ENCODE measurements around the gene ADGRF4.

The ADGRF4 gene

DNA sequence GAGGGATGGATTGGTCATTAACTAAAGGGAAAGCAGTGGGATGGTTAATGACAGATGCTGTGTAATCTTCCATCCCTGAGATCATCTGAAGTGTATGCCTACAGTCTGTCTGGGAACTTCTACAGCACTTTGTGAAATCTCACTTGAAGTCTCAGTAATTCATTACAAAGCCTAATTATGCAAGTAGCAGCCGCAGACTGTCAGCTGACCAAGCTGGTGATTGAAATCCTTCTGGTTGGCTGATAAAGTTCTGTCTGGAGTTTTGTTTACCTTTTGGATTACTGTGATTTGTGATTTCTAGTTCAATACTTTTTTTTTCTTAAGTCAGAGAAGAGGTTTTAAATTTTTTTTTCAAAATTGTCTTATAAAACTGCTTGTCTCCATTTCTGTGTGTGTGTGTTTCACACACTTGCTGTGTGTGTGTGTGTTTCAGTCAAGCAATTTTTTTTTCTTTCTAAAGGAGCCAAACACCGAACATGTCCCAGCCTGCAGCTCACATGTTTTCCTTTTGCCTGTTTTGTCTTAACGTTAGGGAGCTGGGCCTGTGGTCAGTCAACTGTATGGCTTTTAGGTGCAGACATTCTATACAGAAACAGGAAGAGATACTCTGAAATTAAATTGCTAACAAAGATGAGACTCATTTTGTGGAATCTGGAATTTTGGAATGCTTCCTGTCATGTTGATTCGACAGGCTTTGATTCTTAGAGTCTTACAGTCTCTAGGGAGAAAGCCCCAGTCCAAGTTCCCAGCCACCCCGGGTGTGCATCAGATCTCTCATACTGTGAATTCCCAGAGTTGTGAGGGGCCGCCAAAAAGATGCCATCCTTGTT, 28.5 kb upstream of the ADGRF4 start:
- Histone ChIP-seq H3K9ac (ENCODE audit: low read depth in 1 of 2, low read length in 2 of 2) (no peak overlapping the region), H3K27ac (ENCODE audit: low read depth in 2 of 2, low read length in 2 of 2) (no peak overlapping the region), H3K27me3 (ENCODE audit: control insufficient read depth in 2 of 2, insufficient read depth in 2 of 2, low read length in 2 of 2) (no peaks in the 10 kb centered on the region), H3K9me3 (ENCODE audit: control insufficient read depth in 2 of 2, low read length in 2 of 2) (no peaks in the 10 kb centered on the region), H3K4me3 (ENCODE audit: low read length in 2 of 2) (no peak overlapping the region), H3K4me1 (ENCODE audit: control insufficient read depth in 2 of 2, insufficient read depth in 2 of 2, low read length in 2 of 2) (no peaks in the 10 kb centered on the region), H3K36me3 (ENCODE audit: control insufficient read depth in 2 of 2, insufficient read depth in 2 of 2, low read length in 2 of 2) (no peaks in the 10 kb centered on the region)

DNA sequence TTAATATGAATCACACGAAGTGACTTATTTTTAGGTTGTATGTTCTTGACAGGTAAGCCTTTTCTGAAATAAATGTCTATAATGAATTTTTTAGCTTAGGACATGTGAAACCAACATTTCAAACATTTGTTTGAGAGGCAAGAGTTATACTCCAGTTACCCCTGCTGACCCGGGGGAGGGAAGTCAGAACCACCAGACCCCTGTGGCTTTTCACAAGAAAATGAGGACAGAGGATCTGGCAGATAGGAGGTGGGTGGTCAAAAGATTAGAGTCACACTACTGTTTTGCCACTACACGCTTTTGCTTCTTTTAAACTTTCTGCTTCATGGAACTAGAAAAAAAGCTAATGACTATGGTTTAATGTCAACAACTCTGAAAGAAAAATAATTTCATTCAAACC, 27.5 kb upstream of the ADGRF4 start:
- Histone ChIP-seq H3K4me1 (ENCODE audit: control insufficient read depth in 2 of 2, insufficient read depth in 2 of 2, low read length in 2 of 2) (no peaks in the 10 kb centered on the region), H3K36me3 (ENCODE audit: control insufficient read depth in 2 of 2, insufficient read depth in 2 of 2, low read length in 2 of 2) (no peaks in the 10 kb centered on the region), H3K27me3 (ENCODE audit: control insufficient read depth in 2 of 2, insufficient read depth in 2 of 2, low read length in 2 of 2) (no peaks in the 10 kb centered on the region), H3K27ac (ENCODE audit: low read depth in 2 of 2, low read length in 2 of 2) (no peak overlapping the region), H3K9ac (ENCODE audit: low read depth in 1 of 2, low read length in 2 of 2) (no peak overlapping the region), H3K9me3 (ENCODE audit: control insufficient read depth in 2 of 2, low read length in 2 of 2) (no peaks in the 10 kb centered on the region), H3K4me3 (ENCODE audit: low read length in 2 of 2) (no peak overlapping the region)

DNA sequence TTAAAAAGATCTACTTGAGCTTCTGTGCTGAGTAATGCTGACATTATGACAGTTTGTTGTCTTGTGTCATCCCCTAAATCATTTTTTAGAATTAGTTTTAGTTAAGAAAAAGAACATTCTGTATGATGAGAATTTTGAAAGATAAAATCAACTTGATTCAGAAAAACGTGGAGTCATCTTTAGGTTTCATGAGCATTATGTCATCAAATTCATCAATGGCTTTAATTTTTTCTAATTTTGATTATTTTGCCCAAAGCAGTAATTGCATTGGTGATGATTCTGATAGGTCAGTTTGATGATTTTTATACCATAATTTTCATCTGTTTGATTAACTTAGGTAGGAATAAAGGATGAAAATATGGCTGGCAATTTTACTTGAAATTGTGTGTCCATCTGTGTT, 26.6 kb upstream of the ADGRF4 start:
- H3K4me1 ChIP-seq (ENCODE audit: control insufficient read depth in 2 of 2, insufficient read depth in 2 of 2, low read length in 2 of 2) = no peaks in the 10 kb centered on the region
- no peak overlapping the region for H3K4me3 ChIP-seq (ENCODE audit: low read length in 2 of 2)
- no peak overlapping the region for H3K27ac ChIP-seq (ENCODE audit: low read depth in 2 of 2, low read length in 2 of 2)
- H3K9me3 ChIP-seq (ENCODE audit: control insufficient read depth in 2 of 2, low read length in 2 of 2) = no peaks in the 10 kb centered on the region
- no peak overlapping the region for H3K9ac ChIP-seq (ENCODE audit: low read depth in 1 of 2, low read length in 2 of 2)
- H3K36me3 ChIP-seq (ENCODE audit: control insufficient read depth in 2 of 2, insufficient read depth in 2 of 2, low read length in 2 of 2) = no peaks in the 10 kb centered on the region
- H3K27me3 ChIP-seq (ENCODE audit: control insufficient read depth in 2 of 2, insufficient read depth in 2 of 2, low read length in 2 of 2) = no peaks in the 10 kb centered on the region

DNA sequence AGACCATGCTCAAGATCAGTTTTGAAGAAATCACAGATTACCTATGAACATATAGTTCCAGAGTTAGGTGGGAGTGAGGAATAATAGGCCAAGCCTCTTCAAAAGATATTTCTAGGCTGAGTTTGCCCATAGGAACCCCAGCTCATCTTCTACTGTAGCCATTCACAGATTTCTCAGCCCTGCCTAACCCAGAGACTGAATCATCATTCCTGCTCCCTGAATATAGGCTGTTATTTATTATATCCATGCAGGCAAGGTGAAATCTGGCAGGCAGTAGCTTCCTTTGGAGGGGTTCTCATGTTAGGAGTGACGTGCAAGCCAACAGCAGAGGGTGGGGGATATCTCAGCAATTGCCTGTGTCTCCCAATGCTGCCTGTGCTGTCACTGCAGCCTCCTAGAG, 25.6 kb upstream of the ADGRF4 start:
- H3K9me3 ChIP-seq (ENCODE audit: control insufficient read depth in 2 of 2, low read length in 2 of 2) = no peaks in the 10 kb centered on the region
- no peaks in the 10 kb centered on the region for H3K36me3 ChIP-seq (ENCODE audit: control insufficient read depth in 2 of 2, insufficient read depth in 2 of 2, low read length in 2 of 2)
- no peak overlapping the region for H3K9ac ChIP-seq (ENCODE audit: low read depth in 1 of 2, low read length in 2 of 2)
- H3K27ac ChIP-seq (ENCODE audit: low read depth in 2 of 2, low read length in 2 of 2) = no peak overlapping the region
- no peaks in the 10 kb centered on the region for H3K4me1 ChIP-seq (ENCODE audit: control insufficient read depth in 2 of 2, insufficient read depth in 2 of 2, low read length in 2 of 2)
- H3K27me3 ChIP-seq (ENCODE audit: control insufficient read depth in 2 of 2, insufficient read depth in 2 of 2, low read length in 2 of 2) = no peaks in the 10 kb centered on the region
- no peak overlapping the region for H3K4me3 ChIP-seq (ENCODE audit: low read length in 2 of 2)

DNA sequence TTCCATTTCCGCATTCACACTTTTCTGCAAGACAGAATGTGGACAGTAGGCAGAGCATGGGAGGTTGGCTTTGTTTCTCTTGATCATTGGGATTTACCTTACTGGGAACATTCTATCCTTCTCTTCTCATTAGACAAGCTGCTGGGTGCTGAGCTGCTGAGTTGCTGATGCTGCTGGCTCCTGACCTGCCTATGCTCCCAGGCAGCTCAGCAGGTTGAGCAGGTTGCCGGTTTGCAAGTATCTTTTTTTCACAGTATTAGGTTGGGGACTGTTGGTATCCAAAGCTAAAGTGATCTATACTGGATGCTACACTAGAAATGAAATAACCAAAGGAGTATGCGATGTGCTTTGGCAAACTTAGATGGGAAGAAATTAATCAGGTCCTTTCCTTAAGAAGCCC, 23.7 kb upstream of the ADGRF4 start:
- Histone ChIP-seq H3K36me3 (ENCODE audit: control insufficient read depth in 2 of 2, insufficient read depth in 2 of 2, low read length in 2 of 2) (no peaks in the 10 kb centered on the region), H3K4me3 (ENCODE audit: low read length in 2 of 2) (no peak overlapping the region), H3K9me3 (ENCODE audit: control insufficient read depth in 2 of 2, low read length in 2 of 2) (no peaks in the 10 kb centered on the region), H3K27ac (ENCODE audit: low read depth in 2 of 2, low read length in 2 of 2) (no peak overlapping the region), H3K27me3 (ENCODE audit: control insufficient read depth in 2 of 2, insufficient read depth in 2 of 2, low read length in 2 of 2) (no peaks in the 10 kb centered on the region), H3K9ac (ENCODE audit: low read depth in 1 of 2, low read length in 2 of 2) (no peak overlapping the region), H3K4me1 (ENCODE audit: control insufficient read depth in 2 of 2, insufficient read depth in 2 of 2, low read length in 2 of 2) (no peaks in the 10 kb centered on the region)

DNA sequence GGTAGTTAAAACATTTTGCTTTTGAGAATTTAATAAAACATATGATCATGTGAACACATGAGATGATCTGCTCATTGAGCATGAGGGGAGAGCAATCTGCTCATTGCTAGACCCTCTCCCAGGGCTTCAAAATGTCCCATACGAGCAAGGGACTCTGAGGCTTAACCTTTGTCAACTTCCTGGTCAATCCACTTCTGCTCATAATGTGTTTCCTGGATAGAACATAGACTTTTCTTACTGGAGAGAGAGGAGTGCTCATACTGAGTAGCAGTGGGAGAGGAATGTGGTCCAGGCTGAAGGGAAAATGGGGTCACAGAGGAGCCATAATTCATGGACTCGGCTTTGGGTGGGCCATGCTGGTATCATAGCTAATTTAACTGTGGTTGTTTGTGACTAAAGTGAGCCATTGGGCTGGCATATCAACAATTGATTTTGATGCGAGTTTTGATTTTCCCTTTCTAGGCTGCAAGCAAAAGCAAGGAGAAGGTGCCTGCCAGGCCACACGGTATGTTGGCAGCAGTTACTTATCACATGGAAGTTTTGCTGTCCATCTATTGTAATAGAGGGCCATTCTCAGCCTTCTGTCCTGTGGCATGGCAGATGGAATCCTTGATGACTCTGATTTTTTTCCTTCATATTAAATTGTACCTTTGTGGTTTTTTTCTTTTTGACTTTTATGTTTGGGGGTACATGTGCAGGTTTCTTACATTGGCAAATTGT, 20.8 kb upstream of the ADGRF4 start:
- no peaks in the 10 kb centered on the region for H3K27me3 ChIP-seq (ENCODE audit: control insufficient read depth in 2 of 2, insufficient read depth in 2 of 2, low read length in 2 of 2)
- H3K4me3 ChIP-seq (ENCODE audit: low read length in 2 of 2) = no peak overlapping the region
- no peaks in the 10 kb centered on the region for H3K36me3 ChIP-seq (ENCODE audit: control insufficient read depth in 2 of 2, insufficient read depth in 2 of 2, low read length in 2 of 2)
- H3K27ac ChIP-seq (ENCODE audit: low read depth in 2 of 2, low read length in 2 of 2) = no peak overlapping the region
- H3K9me3 ChIP-seq (ENCODE audit: control insufficient read depth in 2 of 2, low read length in 2 of 2) = no peaks in the 10 kb centered on the region
- no peaks in the 10 kb centered on the region for H3K4me1 ChIP-seq (ENCODE audit: control insufficient read depth in 2 of 2, insufficient read depth in 2 of 2, low read length in 2 of 2)
- no peak overlapping the region for H3K9ac ChIP-seq (ENCODE audit: low read depth in 1 of 2, low read length in 2 of 2)

DNA sequence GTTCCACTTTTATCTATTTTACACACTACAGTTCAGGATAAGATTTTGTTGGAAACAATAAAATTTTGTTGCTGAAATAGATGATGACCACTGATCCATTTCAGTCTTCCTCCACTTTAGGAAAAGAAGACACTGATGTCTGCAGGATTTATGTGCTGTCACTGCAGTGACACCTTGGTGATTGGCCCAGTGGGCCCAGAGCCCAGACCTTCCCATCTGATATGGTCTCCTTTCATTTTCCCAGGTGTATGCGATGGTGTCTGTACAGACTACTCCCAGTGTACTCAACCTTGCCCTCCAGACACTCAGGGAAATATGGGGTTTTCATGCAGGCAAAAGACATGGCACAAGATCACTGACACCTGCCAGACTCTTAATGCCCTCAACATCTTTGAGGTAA, 19.6 kb upstream of the ADGRF4 start:
- Histone ChIP-seq H3K4me1 (ENCODE audit: control insufficient read depth in 2 of 2, insufficient read depth in 2 of 2, low read length in 2 of 2) (no peaks in the 10 kb centered on the region), H3K9me3 (ENCODE audit: control insufficient read depth in 2 of 2, low read length in 2 of 2) (no peaks in the 10 kb centered on the region), H3K9ac (ENCODE audit: low read depth in 1 of 2, low read length in 2 of 2) (no peak overlapping the region), H3K4me3 (ENCODE audit: low read length in 2 of 2) (no peak overlapping the region), H3K36me3 (ENCODE audit: control insufficient read depth in 2 of 2, insufficient read depth in 2 of 2, low read length in 2 of 2) (no peaks in the 10 kb centered on the region), H3K27me3 (ENCODE audit: control insufficient read depth in 2 of 2, insufficient read depth in 2 of 2, low read length in 2 of 2) (no peaks in the 10 kb centered on the region), H3K27ac (ENCODE audit: low read depth in 2 of 2, low read length in 2 of 2) (no peak overlapping the region)

DNA sequence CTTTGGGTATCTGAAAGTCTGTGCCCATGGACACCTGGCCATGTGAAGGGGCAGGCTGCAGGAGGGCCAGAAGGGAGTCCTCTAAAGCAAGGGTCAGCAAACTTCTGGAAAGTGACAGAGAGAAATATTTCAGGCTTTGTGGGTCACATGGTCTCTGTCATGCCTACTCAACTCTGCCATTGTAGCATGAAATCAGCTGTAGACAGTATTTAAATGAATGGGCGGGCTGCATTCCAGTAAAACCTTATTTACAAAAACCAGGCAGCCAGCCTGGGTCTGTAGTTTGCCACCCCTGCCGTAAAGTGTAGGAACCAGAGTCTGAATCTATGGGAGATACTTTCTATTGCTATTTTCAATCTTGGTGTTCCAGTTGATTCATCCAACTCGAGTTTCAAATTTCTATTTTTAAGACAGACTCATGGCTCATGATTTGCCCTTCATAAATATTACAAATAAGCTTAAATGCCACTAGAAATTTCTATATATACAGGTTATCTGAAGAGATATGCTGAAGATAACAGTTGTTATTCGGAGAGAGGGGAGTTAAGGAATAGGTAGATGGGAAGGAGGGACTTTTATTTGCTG, 19.0 kb upstream of the ADGRF4 start:
- H3K4me3 ChIP-seq (ENCODE audit: low read length in 2 of 2) = no peak overlapping the region

DNA sequence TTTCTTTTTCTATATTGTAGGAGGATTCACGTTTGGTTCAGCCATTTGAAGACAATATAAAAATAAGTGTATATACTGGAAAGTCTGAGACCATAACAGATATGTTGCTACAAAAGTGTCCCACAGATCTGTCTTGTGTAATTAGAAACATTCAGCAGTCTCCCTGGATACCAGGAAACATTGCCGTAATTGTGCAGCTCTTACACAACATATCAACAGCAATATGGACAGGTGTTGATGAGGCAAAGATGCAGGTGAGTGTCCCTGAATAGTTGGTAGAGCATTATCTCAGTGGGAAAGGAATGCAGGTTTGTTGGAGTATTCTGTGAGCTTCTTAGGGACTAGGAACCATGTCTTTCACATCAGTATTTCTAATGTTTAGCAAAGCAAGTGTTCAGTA, 18.3 kb upstream of the ADGRF4 start:
- Histone ChIP-seq H3K4me3 (ENCODE audit: low read length in 2 of 2) (no peak overlapping the region), H3K9me3 (ENCODE audit: control insufficient read depth in 2 of 2, low read length in 2 of 2) (no peaks in the 10 kb centered on the region), H3K9ac (ENCODE audit: low read depth in 1 of 2, low read length in 2 of 2) (no peak overlapping the region), H3K27me3 (ENCODE audit: control insufficient read depth in 2 of 2, insufficient read depth in 2 of 2, low read length in 2 of 2) (no peaks in the 10 kb centered on the region), H3K4me1 (ENCODE audit: control insufficient read depth in 2 of 2, insufficient read depth in 2 of 2, low read length in 2 of 2) (no peaks in the 10 kb centered on the region), H3K36me3 (ENCODE audit: control insufficient read depth in 2 of 2, insufficient read depth in 2 of 2, low read length in 2 of 2) (no peaks in the 10 kb centered on the region), H3K27ac (ENCODE audit: low read depth in 2 of 2, low read length in 2 of 2) (no peak overlapping the region)

More for the DNA sequence above, 19.0 kb upstream of the ADGRF4 start:
- Histone ChIP-seq H3K9me3 (ENCODE audit: control insufficient read depth in 2 of 2, low read length in 2 of 2) (no peaks in the 10 kb centered on the region), H3K27ac (ENCODE audit: low read depth in 2 of 2, low read length in 2 of 2) (no peak overlapping the region), H3K36me3 (ENCODE audit: control insufficient read depth in 2 of 2, insufficient read depth in 2 of 2, low read length in 2 of 2) (no peaks in the 10 kb centered on the region), H3K4me1 (ENCODE audit: control insufficient read depth in 2 of 2, insufficient read depth in 2 of 2, low read length in 2 of 2) (no peaks in the 10 kb centered on the region), H3K27me3 (ENCODE audit: control insufficient read depth in 2 of 2, insufficient read depth in 2 of 2, low read length in 2 of 2) (no peaks in the 10 kb centered on the region), H3K9ac (ENCODE audit: low read depth in 1 of 2, low read length in 2 of 2) (no peak overlapping the region)

DNA sequence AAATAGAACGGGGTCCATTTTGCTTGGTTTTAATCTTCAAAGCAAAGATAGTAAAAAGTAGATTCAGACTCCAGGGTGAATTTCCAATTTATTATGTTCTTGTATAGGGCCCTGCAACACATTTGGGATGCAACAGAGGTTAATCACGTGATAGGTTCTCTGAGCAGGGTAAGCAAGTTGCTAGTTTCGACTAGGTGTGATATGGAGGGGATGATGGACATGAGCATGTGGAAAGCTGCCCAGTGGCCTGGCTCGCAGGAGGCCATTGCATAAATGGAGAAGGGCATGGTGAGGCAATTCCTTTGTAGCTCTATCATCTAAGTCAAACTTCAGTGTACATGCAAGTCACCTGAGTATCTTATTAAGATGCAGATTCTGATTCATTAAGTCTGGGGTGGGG, 17.7 kb upstream of the ADGRF4 start:
- Histone ChIP-seq H3K9ac (ENCODE audit: low read depth in 1 of 2, low read length in 2 of 2) (no peak overlapping the region), H3K4me3 (ENCODE audit: low read length in 2 of 2) (no peak overlapping the region), H3K9me3 (ENCODE audit: control insufficient read depth in 2 of 2, low read length in 2 of 2) (no peaks in the 10 kb centered on the region), H3K4me1 (ENCODE audit: control insufficient read depth in 2 of 2, insufficient read depth in 2 of 2, low read length in 2 of 2) (no peaks in the 10 kb centered on the region), H3K27me3 (ENCODE audit: control insufficient read depth in 2 of 2, insufficient read depth in 2 of 2, low read length in 2 of 2) (no peaks in the 10 kb centered on the region), H3K36me3 (ENCODE audit: control insufficient read depth in 2 of 2, insufficient read depth in 2 of 2, low read length in 2 of 2) (no peaks in the 10 kb centered on the region), H3K27ac (ENCODE audit: low read depth in 2 of 2, low read length in 2 of 2) (no peak overlapping the region)

Measured in mucosa of rectum (tissue), 2 donors.